HG03095 (cell line): Measurements from ENCODE around the gene ATP10B.
A peak's percentile ranks its signal among the peaks of the same experiment; 100 is the strongest.
"Not testable (repeated sequence)": the region's sequence is repeated elsewhere in the genome, so short reads cannot be mapped to it uniquely, and the experiment has no call there.

Source experiments
- ATAC-seq: cut with Tn5 transposase; IDR thresholded peaks from one replicate; pipeline ENCODE4 v1.9.1; 2021; ENCODE audit warnings: moderate library complexity; ENCODE audit not compliant: unreplicated experiment

ATP10B gene

GRCh38 chr5:160769301-160769700, 82.7 kb downstream of the ATP10B start:
- no peak for ATAC-seq

- no peak for ATAC-seq
These were observed 84.9 kb downstream of the ATP10B start for GRCh38 chr5:160767062-160767461.

GRCh38 chr5:160760008-160760407, 92.0 kb downstream of the ATP10B start:
- no peak for ATAC-seq

DNA sequence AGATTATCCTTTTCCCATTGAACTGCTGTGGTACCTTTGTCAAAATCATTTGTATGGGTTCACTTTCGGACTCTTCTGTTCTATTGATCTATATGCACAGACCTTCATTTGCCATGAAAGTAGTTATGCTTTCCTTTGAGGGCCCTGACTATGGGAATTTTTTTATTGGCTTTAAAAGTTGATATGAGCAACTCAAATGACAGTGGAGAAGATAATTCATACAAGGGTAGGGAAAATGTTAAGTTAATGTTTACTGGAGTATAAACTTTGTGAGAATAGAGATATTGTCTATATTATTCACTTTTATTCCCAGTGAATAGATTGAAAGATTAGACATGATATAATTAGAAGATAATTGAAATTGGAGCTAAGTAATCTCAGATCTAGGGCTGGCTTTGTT, 94.8 kb downstream of the ATP10B start:
- no peak for ATAC-seq

GRCh38 chr5:160750938-160751657, 100.9 kb downstream of the ATP10B start:
- no peak for ATAC-seq

- no peak for ATAC-seq
These were observed 102.3 kb downstream of the ATP10B start for GRCh38 chr5:160749682-160750081.

GRCh38 chr5:160749026-160749425, 103.0 kb downstream of the ATP10B start:
- ATAC-seq: no peak

GRCh38 chr5:160747987-160748386, 104.0 kb downstream of the ATP10B start:
- ATAC-seq: no peak

GRCh38 chr5:160747559-160747958, 104.5 kb downstream of the ATP10B start:
- no peak for ATAC-seq

- ATAC-seq: no peak
These were observed 107.5 kb downstream of the ATP10B start for GRCh38 chr5:160744268-160745101.

DNA sequence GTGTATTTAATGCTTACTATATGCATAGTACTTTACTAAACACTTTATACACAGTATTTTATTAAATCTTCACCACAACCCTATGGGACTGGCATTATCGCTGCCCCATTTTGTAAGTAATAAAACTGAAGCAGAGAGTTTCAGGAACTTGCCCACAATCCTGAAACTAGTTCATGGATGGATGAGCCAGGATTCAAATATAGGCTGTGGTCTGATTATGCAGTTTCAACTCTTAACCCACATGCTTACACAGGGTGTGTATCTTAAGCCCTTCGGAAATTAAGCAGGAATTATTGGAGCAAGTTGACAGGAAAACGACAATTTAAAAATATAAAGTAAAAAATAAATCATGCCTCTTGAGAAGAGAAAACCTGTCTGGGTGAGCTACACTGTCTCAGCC, 109.0 kb downstream of the ATP10B start:
- ATAC-seq: no peak

- ATAC-seq: no peak
These were observed 109.6 kb downstream of the ATP10B start for GRCh38 chr5:160742446-160742845.

DNA sequence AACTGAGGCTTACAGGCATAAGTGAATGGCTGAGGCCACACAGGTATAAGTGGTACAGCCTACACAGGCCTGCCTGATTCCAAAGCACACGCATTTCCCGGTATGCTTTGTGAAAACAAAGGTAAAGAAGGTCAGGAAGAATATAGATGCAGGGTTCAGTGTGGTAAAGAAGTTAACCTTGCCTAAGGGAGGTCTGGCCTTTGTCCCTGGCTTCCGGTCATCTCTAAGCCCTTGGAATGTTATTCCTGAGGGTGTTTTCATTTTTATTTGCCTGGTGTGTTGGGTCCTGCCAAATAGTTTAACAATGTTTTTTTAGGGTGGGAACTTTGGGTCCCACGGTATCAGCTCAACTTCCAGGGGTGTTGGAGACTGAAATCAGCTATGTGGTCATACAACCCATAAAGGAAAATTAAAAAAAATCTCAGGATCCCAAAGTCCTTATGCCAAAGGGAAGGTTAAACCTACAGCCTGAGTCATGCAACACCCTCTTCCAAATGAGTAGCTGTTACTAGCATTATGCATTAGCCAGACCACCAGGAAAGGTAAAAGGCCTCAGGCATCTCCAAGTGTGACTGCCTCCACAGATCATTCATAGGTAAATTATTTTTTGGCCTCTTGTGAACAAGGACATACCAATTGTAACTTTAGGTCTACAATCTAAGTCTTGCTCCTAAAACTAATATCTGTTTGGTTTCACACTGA, 124.6 kb downstream of the ATP10B start:
- ATAC-seq: no peak

DNA sequence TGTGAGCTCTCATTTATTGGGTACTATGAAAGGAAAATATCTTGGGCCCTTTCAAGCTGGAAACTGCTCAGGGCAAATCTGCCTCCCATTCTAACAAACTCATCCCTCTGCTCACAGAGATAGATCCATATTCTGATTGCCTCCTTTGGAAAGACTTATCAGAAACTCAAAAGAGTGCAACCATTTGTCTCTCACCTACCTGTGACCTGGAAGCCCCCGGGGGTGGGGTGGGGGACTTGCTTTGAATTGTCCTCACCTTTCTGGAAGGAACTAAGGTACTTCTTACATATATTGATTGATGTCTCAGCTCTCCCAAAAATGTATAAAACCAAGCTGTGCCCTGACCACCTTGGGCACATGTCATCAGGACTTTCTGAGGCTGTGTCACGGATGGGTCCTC, 125.3 kb downstream of the ATP10B start:
- ATAC-seq: no peak

DNA sequence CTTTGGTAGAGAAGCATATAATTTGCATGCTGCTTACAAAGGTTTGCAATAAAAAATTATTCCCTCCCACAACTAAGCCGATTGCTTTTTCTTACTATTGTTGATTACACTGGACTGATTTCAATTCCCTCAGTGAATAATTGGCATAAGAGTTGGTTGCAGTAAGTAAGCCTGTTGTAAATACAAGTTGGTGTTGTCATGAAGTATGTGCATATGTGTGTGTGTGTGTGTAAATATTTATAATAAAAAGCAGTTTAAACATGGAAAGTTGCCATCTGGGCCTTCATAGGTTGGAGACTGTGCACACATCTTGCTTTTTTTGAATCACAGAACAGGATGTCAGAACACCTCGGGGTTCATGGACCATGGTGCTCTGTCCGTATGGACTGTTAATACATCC, 131.2 kb downstream of the ATP10B start:
- no peak for ATAC-seq

DNA sequence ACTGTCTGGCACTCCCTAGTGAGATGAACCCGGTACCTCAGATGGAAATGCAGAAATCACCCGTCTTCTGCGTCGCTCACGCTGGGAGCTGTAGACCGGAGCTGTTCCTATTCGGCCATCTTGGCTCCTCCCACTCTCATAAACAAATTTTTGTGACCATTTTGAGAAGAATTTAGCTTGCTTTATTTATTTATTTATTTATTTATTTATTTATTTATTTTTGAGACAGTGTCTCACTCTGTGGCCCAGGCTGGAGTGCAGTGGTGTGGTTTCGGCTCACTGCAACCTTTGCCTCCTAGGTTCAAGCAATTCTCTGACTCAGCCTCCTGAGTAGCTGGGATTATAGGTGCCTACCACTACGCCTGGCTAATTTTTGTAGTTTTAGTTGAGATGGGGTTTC, 136.5 kb downstream of the ATP10B start:
- ATAC-seq: not testable (repeated sequence)

- ATAC-seq: no peak
These were observed 148.3 kb downstream of the ATP10B start for GRCh38 chr5:160703547-160704189.

DNA sequence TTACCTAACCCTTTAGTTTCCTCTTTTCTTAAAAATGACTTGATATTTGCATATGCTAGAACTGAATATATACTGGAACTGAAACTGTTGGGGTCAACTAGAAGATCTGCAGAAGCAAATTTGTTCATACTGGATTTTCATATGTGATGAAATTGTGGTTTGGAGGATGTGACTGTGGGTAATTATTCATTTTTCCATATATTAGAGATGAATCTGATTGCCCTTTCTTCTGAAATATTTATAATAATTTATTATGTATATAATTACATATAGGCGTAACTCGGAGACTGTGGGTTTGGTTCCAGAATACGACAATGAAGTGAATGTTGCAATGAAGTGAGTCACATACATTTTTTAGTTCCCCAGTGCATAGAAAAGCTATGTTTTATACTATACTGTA, 149.1 kb downstream of the ATP10B start:
- peak; percentile 88 for ATAC-seq

DNA sequence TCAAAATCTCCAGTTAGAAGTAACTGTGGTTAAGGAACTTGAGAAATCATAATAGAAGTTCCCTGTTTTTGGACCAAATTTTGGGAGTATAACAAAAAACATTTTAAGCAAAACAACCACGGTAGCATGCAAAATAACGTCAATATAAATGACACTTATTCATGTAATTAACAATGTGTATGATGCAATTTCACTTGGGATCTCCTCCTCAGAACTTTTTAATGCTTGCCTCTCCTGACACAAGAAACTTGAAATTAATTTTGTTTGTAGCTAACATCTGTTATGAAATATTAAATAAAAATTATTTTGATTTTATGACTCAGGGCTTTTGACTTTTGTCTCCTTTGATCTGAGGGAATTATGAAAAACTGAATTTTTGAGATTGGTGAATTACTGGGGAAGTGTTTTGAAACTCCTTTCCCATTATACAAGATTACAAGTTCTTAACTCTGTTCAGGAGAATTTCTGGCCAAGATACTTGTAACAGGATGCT, 149.7 kb downstream of the ATP10B start:
- ATAC-seq: no peak

DNA sequence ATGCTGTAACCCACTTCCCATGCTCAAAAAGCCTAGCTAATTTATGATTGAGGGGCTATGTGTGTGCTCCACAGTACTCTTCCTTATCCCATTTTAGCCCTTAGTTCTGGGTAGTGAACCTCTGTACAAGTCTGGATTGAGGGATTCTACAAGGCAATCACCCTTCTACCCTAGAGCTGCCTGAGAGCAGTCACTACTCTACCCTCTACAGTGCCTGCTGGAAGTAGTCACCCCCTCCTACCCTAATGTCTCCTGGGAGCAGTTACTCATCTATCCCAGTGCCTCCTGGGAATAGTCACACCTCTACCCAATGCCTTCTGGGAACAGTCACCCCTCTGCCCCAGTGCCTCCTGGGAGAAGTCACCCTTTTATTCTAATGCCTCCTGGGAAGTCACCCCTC, 150.6 kb downstream of the ATP10B start:
- ATAC-seq: no peak

GRCh38 chr5:160699301-160699700, 152.7 kb downstream of the ATP10B start:
- ATAC-seq: no peak
